Adrenal gland (tissue), 12 donors: ENCODE measurements around the gene TENT4A. TPM values are rescaled to one million over a fixed set of nuclear protein-coding genes. Genes with fewer than 3 reads are reported as not detected.

Source experiments
- DNase-seq, 7 donors: peaks; one replicate each; pipeline ENCODE4 v3.0.0-alpha.2; 2019 to 2020
- H3K27ac ChIP-seq, 5 donors: fragments of 200-600 bp; sonication (generic) in 4 of 5; 1 replicate in 3 of 5; 2 replicates in 2 of 5; pipeline versions ENCODE4 v1.5.1 to v1.8.0; 2016 to 2020; ENCODE audit warnings: mild to moderate bottlenecking in 1 of 5
- H3K27me3 ChIP-seq: fragments of 200-600 bp; 2 replicates; pipeline ENCODE4 v1.8.0; 2021
- H3K36me3 ChIP-seq, 2 donors: fragments of 200-600 bp; replicated peaks in 1 of 2; 1 replicate in 1 of 2; 2 replicates in 1 of 2; pipeline versions ENCODE4 v1.5.1 to v1.8.0; 2018 to 2022
- H3K4me1 ChIP-seq, 2 donors: fragments of 200-600 bp; replicated peaks in 1 of 2; 1 replicate in 1 of 2; 2 replicates in 1 of 2; pipeline versions ENCODE4 v1.5.1 to v1.8.0; 2018 to 2021
- H3K4me3 ChIP-seq, 4 donors: fragments of 200-600 bp; sonication (generic) in 3 of 4; one replicate each; pipeline ENCODE4 v1.5.1; 2016 to 2018
- H3K9me3 ChIP-seq, 3 donors: fragments of 200-600 bp; sonication (generic) in 1 of 3; replicated peaks in 1 of 3; 1 replicate in 2 of 3; 2 replicates in 1 of 3; pipeline versions ENCODE4 v1.5.1 to v1.8.0; 2016 to 2021
- POLR2A ChIP-seq, 2 donors: fragments of 450-650 bp; IDR thresholded peaks; one replicate each; pipeline ENCODE4 v1.6.1; 2017; ENCODE audit warnings: antibody characterized with exemption in 2 of 2, mild to moderate bottlenecking in 2 of 2, moderate library complexity in 1 of 2
- WGBS, 4 donors: extraction: QIAGEN DNeasy Blood & Tissue Kit in 2 of 4; methylation state at CpG; one replicate each; pipeline versions ENCODE4 v1.1.5 to v1.1.7; 2013 to 2017; 5-methylcytosine and 5-hydroxymethylcytosine counted together
- intact Hi-C, 2 donors: fragments of 100-400 bp; cut with DNase I; formaldehyde crosslinking; loops; one replicate each; pipeline versions ENCODE4 v1.14.1 to v1.15.0; 2022 to 2023
- polyA plus RNA-seq, 3 donors: library from polyadenylated mRNA; stranded (reverse); fragments of 200-250 nt in 2 of 3; fragments of 350-450 nt in 1 of 3; fragmentation: Illumina TruSeq in 1 of 3; extraction: RNeasy Lipid Tissue Mini Kit (QIAGEN cat#74804) in 1 of 3; gene quantifications; one replicate each; pipeline ENCODE4 v1.2.3, GENCODE V29; 2013 to 2014
- total RNA-seq, 9 donors: library from RNA; depleted of rRNA in 4 of 9; stranded (reverse); fragments of >200 nt in 4 of 9; fragments of 120-200 nt in 1 of 9; fragmentation: NEBNext Ultra II Directional in 1 of 9; extraction: Animal tissue kit (Norgen Biotek cat#: 25700) in 1 of 9; gene quantifications; one replicate each; pipeline versions ENCODE4 v1.1.0 to v1.2.4, GENCODE V29; 2013 to 2023
- TF ChIP-seq, protein P1 (sequence below), 6 experiments: fragments of 450-650 bp in 4 of 6; fragments of 200-600 bp in 2 of 6; sonication (generic) in 1 of 6; IDR thresholded peaks; 1 replicate in 5 of 6; 2 replicates in 1 of 6; pipeline versions ENCODE4 v1.5.1 to v1.8.0; 2016 to 2021; ENCODE audit warnings: antibody characterized with exemption in 6 of 6, mild to moderate bottlenecking in 2 of 6, moderate library complexity in 1 of 6
- donor health status: healthy with polysubstance abuse.
- donor health status: Bipolar disorder and iron deficiency.
- donor health status: DM: yes; HTN: yes; CAD: no.
- donor health status: DM: no; HTN: no; CAD: no.
- donor health status: DM: no; HTN: no; CAD: no.
- donor health status: DM: yes; HTN: yes; CAD: no.

TENT4A gene
- total and polyA plus RNA-seq, 12 donors = 9.1 to 24.4 (median 14.4) TPM

DNA sequence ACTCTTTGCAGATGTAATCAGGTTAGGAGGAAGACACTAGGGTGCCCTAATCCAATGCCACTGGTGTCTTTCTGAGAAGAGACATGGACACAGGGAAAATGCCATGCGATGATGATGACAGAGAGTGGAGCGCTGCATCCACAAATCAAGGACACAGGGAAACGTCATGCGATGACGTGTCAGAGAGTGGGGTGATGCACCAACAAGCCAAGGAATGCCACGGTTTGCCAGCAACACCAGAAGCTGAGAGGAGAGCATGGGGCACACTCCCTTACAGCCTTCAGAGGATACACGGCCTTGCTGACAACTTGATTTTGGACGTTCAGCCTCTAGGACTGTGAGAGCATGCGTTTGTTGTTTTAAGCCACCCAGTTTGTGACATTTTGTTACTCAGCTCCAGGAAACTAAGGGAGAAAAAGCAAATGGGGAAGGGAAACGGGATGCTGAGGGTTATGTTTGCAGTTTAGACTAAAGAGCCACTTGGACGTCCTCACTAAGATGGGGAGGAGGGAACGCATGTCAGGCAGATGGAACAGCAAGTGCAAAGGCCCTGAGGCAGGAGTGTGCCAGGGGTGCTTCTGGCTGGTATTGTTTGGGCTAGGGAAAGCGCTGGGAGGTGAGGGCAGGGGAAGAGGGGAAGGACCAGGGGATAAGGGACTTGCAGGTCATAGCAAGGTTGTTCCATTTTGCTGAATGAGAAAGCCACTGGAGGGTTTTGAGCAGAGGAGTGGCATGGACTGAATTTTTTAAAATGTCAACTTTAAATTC, 2.5 kb upstream of the TENT4A start:
- no peak overlapping the region for H3K4me3 ChIP-seq
- no peak overlapping the region for H3K27ac ChIP-seq
- intact Hi-C loops = loop anchor here in 1 of 2 donors (10.0 kb wide), 1 partner anchor 76 kb away; the partner anchor contains the start of genes NSUN2 and SRD5A1
- peak in 1 of 7 donors; percentile 54 for DNase-seq
- H3K9me3 ChIP-seq = no peaks in the 10 kb centered on the region
- peaks cover 10 to 11% of the 10 kb centered on the region in 2 donors for H3K4me1 ChIP-seq
- WGBS, 4 donors = 66 to 78% (median 73%) methylated on average over 13 of the region's 13 CpGs
- TF ChIP-seq, protein P1, sequence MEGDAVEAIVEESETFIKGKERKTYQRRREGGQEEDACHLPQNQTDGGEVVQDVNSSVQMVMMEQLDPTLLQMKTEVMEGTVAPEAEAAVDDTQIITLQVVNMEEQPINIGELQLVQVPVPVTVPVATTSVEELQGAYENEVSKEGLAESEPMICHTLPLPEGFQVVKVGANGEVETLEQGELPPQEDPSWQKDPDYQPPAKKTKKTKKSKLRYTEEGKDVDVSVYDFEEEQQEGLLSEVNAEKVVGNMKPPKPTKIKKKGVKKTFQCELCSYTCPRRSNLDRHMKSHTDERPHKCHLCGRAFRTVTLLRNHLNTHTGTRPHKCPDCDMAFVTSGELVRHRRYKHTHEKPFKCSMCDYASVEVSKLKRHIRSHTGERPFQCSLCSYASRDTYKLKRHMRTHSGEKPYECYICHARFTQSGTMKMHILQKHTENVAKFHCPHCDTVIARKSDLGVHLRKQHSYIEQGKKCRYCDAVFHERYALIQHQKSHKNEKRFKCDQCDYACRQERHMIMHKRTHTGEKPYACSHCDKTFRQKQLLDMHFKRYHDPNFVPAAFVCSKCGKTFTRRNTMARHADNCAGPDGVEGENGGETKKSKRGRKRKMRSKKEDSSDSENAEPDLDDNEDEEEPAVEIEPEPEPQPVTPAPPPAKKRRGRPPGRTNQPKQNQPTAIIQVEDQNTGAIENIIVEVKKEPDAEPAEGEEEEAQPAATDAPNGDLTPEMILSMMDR (IDR thresholded peaks at IDR 0.05) = no peak
- no peak for TF ChIP-seq POLR2A (IDR thresholded peaks at IDR 0.05)
- H3K36me3 ChIP-seq = no peaks in the 10 kb centered on the region
- no peaks in the 10 kb centered on the region for H3K27me3 ChIP-seq

- Histone ChIP-seq H3K9me3 (no peaks in the 10 kb centered on the region), H3K36me3 (no peaks in the 10 kb centered on the region), H3K27me3 (no peaks in the 10 kb centered on the region), H3K4me3 (peak overlapping the region; percentile 64 to 95 (median 72)), H3K27ac (peak overlapping the region; percentile 97 to 100 (median 99)), H3K4me1 (peaks cover 12 to 18% of the 10 kb centered on the region in 2 donors)
- intact Hi-C loops = loop anchor here in 1 of 2 donors (10.0 kb wide), 1 partner anchor 77 kb away; the partner anchor contains the start of genes NSUN2 and SRD5A1
- TF ChIP-seq, protein P1 (IDR thresholded peaks at IDR 0.05) = peak in 1 of 6 experiments; percentile 33
- TF ChIP-seq POLR2A (IDR thresholded peaks at IDR 0.05) = no peak
- peak in 2 of 7 donors; percentile 18 to 60 for DNase-seq
- 38 to 42% (median 40%) methylated on average over 15 of the region's 15 CpGs for WGBS, 4 donors
Measured at GRCh38 chr5:6711409-6712141, 1.7 kb upstream of the TENT4A start.

DNA sequence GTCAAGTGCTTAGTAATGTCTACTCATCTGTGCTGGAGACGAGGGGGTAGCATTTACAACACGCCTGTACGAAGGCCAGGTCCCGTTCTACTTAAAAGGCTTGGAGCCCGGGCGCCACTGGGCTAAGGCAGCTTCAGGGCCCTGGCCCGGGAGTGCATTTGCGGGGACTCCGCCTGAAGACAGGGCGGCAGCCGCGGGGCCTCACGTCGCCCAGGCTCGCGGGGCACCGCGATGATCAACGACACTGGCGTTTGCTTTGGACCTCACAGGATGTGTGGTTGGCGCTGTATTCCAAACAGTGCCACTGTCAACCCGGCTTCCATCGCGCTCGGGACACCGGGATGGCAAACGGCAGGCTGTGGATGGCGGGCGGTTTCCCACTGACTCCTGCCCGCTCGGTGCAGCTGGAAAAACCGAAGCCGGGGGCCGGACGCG, 1.1 kb upstream of the TENT4A start:
- WGBS, 4 donors = 0% methylated on average over 7 to 36 of the region's 36 CpGs
- intact Hi-C loops = loop anchor here in 1 of 2 donors (10.0 kb wide), 1 partner anchor 77 kb away; the partner anchor contains the start of genes NSUN2 and SRD5A1

More for the DNA sequence above, 1.1 kb upstream of the TENT4A start:
- H3K36me3 ChIP-seq = no peaks in the 10 kb centered on the region
- peaks cover 15 to 24% of the 10 kb centered on the region in 2 donors for H3K4me1 ChIP-seq
- no peaks in the 10 kb centered on the region for H3K27me3 ChIP-seq
- H3K27ac ChIP-seq = peak overlapping the region; percentile 97 to 100 (median 99)
- TF ChIP-seq, protein P1 (IDR thresholded peaks at IDR 0.05) = peak in 3 of 6 experiments; percentile 16 to 45 (median 21)
- peak in 1 of 2 donors; percentile 51 for TF ChIP-seq POLR2A (IDR thresholded peaks at IDR 0.05)
- DNase-seq = peak; percentile 56 to 84 (median 67)
- H3K4me3 ChIP-seq = peak overlapping the region; percentile 64 to 95 (median 72)
- no peaks in the 10 kb centered on the region for H3K9me3 ChIP-seq
